Measurements from ENCODE around the gene DHRS7.

Gene DHRS7

GRCh38 chr14:60184146-60184904 lies 19.1 kb upstream of the DHRS7 start:
- H3K27ac ChIP-seq = no peak overlapping the region
- no peak for TF ChIP-seq ZFX (IDR thresholded peaks at IDR 0.05)
- TF ChIP-seq, protein P1, sequence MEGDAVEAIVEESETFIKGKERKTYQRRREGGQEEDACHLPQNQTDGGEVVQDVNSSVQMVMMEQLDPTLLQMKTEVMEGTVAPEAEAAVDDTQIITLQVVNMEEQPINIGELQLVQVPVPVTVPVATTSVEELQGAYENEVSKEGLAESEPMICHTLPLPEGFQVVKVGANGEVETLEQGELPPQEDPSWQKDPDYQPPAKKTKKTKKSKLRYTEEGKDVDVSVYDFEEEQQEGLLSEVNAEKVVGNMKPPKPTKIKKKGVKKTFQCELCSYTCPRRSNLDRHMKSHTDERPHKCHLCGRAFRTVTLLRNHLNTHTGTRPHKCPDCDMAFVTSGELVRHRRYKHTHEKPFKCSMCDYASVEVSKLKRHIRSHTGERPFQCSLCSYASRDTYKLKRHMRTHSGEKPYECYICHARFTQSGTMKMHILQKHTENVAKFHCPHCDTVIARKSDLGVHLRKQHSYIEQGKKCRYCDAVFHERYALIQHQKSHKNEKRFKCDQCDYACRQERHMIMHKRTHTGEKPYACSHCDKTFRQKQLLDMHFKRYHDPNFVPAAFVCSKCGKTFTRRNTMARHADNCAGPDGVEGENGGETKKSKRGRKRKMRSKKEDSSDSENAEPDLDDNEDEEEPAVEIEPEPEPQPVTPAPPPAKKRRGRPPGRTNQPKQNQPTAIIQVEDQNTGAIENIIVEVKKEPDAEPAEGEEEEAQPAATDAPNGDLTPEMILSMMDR (conservative IDR thresholded peaks at IDR 0.05) = peak; percentile 83

GRCh38 chr14:60183741-60184140 lies 18.5 kb upstream of the DHRS7 start:
- no peak for TF ChIP-seq ZFX (IDR thresholded peaks at IDR 0.05)
- TF ChIP-seq, protein P1 (conservative IDR thresholded peaks at IDR 0.05) = no peak
- no peak overlapping the region for H3K27ac ChIP-seq

DNA sequence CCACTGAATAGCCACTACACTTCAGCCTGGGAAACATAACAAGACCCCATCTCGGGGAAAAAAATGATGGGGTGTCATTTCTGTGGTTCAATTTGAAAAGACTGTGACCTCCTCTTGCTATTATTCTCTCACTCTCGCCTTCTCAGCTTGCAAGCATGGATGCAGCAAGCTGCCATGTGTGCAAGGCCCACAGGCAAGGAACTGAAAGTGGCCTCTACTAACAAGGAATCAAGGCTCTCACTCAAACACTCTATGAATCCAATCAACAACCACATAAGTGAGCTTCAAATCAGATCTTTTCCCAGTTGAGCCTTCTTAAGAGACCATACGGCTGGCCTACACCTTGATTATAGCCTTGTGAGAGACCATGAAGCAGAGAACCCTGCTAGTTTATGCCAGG lies 17.9 kb upstream of the DHRS7 start:
- TF ChIP-seq ZFX (IDR thresholded peaks at IDR 0.05) = no peak
- TF ChIP-seq, protein P1 (conservative IDR thresholded peaks at IDR 0.05) = no peak
- no peak overlapping the region for H3K27ac ChIP-seq

- TF ChIP-seq, protein P1 (conservative IDR thresholded peaks at IDR 0.05) = no peak
- TF ChIP-seq ZFX (IDR thresholded peaks at IDR 0.05) = no peak
- no peak overlapping the region for H3K27ac ChIP-seq
Measured at GRCh38 chr14:60179431-60179869, 14.3 kb upstream of the DHRS7 start.

DNA sequence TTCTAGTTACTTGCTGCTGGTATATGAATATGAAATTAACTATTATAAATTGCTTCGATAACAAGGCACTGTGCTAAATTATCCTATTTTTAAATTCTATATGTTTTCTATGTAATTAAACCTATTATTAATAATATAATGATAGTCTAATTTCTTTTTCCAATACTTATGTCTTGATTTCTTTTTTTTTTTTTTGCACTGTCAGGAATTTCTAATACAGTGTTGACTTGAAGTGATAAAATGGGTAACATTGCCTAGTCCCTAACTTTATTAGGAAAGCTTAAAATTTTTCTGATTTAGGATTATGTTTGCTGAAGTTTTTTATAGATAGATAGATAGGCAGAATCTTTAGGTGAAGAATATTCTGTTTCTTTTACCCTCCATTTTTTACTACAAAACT lies 13.6 kb upstream of the DHRS7 start:
- TF ChIP-seq, protein P1 (conservative IDR thresholded peaks at IDR 0.05) = no peak
- TF ChIP-seq ZFX (IDR thresholded peaks at IDR 0.05) = no peak
- H3K27ac ChIP-seq = no peak overlapping the region

DNA sequence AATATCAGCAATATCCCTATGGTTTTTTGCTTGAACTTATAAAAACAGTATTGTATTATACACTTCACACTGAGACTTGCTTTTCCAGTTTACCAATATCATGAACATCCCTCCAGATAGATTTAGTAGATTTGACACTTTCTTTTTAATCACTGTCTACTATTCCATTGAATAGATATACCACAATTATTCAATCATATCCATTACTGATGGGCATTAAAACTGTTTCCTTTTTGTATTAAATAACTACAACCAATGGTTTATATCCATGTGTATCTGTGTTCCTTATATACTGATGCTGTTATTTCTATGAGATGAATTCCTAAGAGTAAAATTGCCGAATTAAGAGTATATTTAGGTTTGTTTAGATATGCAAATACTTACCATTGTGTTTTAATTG lies 13.0 kb upstream of the DHRS7 start:
- TF ChIP-seq, protein P1 (conservative IDR thresholded peaks at IDR 0.05) = no peak
- TF ChIP-seq ZFX (IDR thresholded peaks at IDR 0.05) = no peak
- H3K27ac ChIP-seq = no peak overlapping the region

- TF ChIP-seq, protein P1 (conservative IDR thresholded peaks at IDR 0.05) = no peak
- TF ChIP-seq ZFX (IDR thresholded peaks at IDR 0.05) = no peak
- no peak overlapping the region for H3K27ac ChIP-seq
Measured at GRCh38 chr14:60175255-60175902, 10.2 kb upstream of the DHRS7 start.
